Aorta (tissue), 5 donors: Measurements from ENCODE around the gene SWSAP1. TPM values are rescaled to one million over a fixed set of nuclear protein-coding genes. Genes with fewer than 3 reads are reported as not detected.
"Not testable (repeated sequence)": the region's sequence is repeated elsewhere in the genome, so short reads cannot be mapped to it uniquely, and the experiment has no call there.

ENCODE experiments used
- ATAC-seq: fragments of 200-7000 bp; cut with Tn5 transposase; one replicate; pipeline ENCODE4 v1.9.1; 2022; ENCODE audit warnings: moderate library complexity; ENCODE audit not compliant: low FRiP score
- DNase-seq, 2 donors: peaks; one replicate each; pipeline ENCODE4 v3.0.0-alpha.2; 2020
- H3K27ac ChIP-seq, 2 donors: one replicate each; pipeline ENCODE4 v1.5.1; 2013; ENCODE audit warnings: low read length in 2 of 2, mild to moderate bottlenecking in 2 of 2, moderate library complexity in 2 of 2, control low read depth in 1 of 2, inconsistent platforms in 1 of 2, low read depth in 1 of 2
- H3K27me3 ChIP-seq, 2 donors: one replicate each; pipeline ENCODE4 v1.6.1; 2013; ENCODE audit warnings: control low read depth in 1 of 2, low read length in 1 of 2, mild to moderate bottlenecking in 1 of 2, moderate library complexity in 1 of 2; ENCODE audit not compliant: insufficient read depth in 2 of 2, control insufficient read depth in 1 of 2
- H3K36me3 ChIP-seq, 2 donors: one replicate each; pipeline ENCODE4 v1.6.1; 2013; ENCODE audit warnings: control low read depth in 1 of 2, low read length in 1 of 2, mild to moderate bottlenecking in 1 of 2; ENCODE audit not compliant: insufficient read depth in 2 of 2, control insufficient read depth in 1 of 2
- H3K4me1 ChIP-seq, 2 donors: one replicate each; pipeline ENCODE4 v1.6.1; 2013; ENCODE audit warnings: low read length in 2 of 2, control low read depth in 1 of 2, mild to moderate bottlenecking in 1 of 2, moderate library complexity in 1 of 2; ENCODE audit not compliant: insufficient read depth in 2 of 2, control insufficient read depth in 1 of 2
- H3K4me3 ChIP-seq, 2 donors: one replicate each; pipeline ENCODE4 v1.5.1; 2013; ENCODE audit warnings: low read length in 2 of 2, control low read depth in 1 of 2, mild to moderate bottlenecking in 1 of 2
- H3K9me3 ChIP-seq: one replicate; pipeline ENCODE4 v1.6.1; 2013; ENCODE audit warnings: mild to moderate bottlenecking, low read length; ENCODE audit not compliant: control insufficient read depth
- WGBS, 2 donors: extraction: QIAGEN DNeasy Blood & Tissue Kit; methylation state at CpG; one replicate each; pipeline ENCODE4 v1.1.7; 2013; 5-methylcytosine and 5-hydroxymethylcytosine counted together
- intact Hi-C, 2 donors: fragments of 100-400 bp; cut with DNase I; formaldehyde crosslinking; loops; one replicate each; pipeline versions ENCODE4 v1.14.2 to v1.15.0; 2022
- long read RNA-seq, 2 donors: library from polyadenylated mRNA; unstranded; transcript quantifications; one replicate each; pipeline ENCODE4 v2.0.0, GENCODE V29; 2020 to 2021
- polyA plus RNA-seq, 2 donors: library from polyadenylated mRNA; stranded (reverse); fragments of 200-250 nt; gene quantifications; one replicate each; pipeline ENCODE4 v1.2.3, GENCODE V29; 2013
- total RNA-seq, 2 donors: library from RNA; stranded (reverse); fragmentation: NEBNext Ultra II Directional; extraction: Animal tissue kit (Norgen Biotek cat#: 25700); gene quantifications; one replicate each; pipeline ENCODE4 v1.2.1, GENCODE V29; 2021
- donor health status: healthy with polysubstance abuse.
- donor health status: Bipolar disorder and iron deficiency.
- donor health status: DM: no; HTN: no; CAD: no.
- donor health status: DM: no; HTN: no; CAD: no.
- donor health status: DM: yes; HTN: yes; CAD: no.

Gene SWSAP1
- total RNA-seq (1 to 10 TPM; 1.5 to 1.7 TPM), polyA plus RNA-seq (1 to 10 TPM in 1 of 2 donors, under 1 TPM in 1; 0.50 to 5.7 TPM)
- long read RNA-seq, donor 1, partial matches to known transcripts = 0 of 3 reads
- long read RNA-seq, donor 1, other reads (novel, unspliced or antisense) = 3 of 3 reads
- long read RNA-seq, donor 2, partial matches to known transcripts = 1 of 1 reads
- long read RNA-seq, donor 2, other reads (novel, unspliced or antisense) = 0 of 1 reads

- ATAC-seq (peak; percentile 98), DNase-seq (peak; percentile 99)
- Histone ChIP-seq H3K36me3 (no peaks in the 10 kb centered on the region), H3K4me1 (peaks cover 2 to 4% of the 10 kb centered on the region in 2 donors), H3K27ac (peak within 1 kb of the TSS; percentile 72 to 88), H3K4me3 (peak within 1 kb of the TSS in 1 of 2 donors; percentile 55), H3K9me3 (no peaks in the 10 kb centered on the region), H3K27me3 (no peaks in the 10 kb centered on the region)
- WGBS, 2 donors = 0% methylated on average over 44 of the region's 44 CpGs
- intact Hi-C loops = loop anchor here (5.0 kb wide), 2 partner anchors 37 to 82 kb away; partner anchors contain the start of gene RAB3D (in 1 of the 2)
These were observed at the start of gene SWSAP1 for GRCh38 chr19:11374433-11375142. Gene SWSAP1, plus strand, starts transcription at chr19:11374666. Its CDS starts 15 bp downstream, at chr19:11374681.

GRCh38 chr19:11324748-11325389, 49.6 kb upstream of the SWSAP1 start:
- Histone ChIP-seq H3K4me3 (no peak overlapping the region), H3K27me3 (no peaks in the 10 kb centered on the region), H3K9me3 (no peaks in the 10 kb centered on the region), H3K4me1 (no peaks in the 10 kb centered on the region), H3K27ac (no peak overlapping the region), H3K36me3 (no peaks in the 10 kb centered on the region)
- intact Hi-C loops = no loop called here
- 70 to 73% methylated on average over 17 of the region's 17 CpGs for WGBS, 2 donors
- ATAC-seq (no peak), DNase-seq (no peak)

GRCh38 chr19:11325544-11325943, 48.9 kb upstream of the SWSAP1 start:
- Histone ChIP-seq H3K4me3 (no peak overlapping the region), H3K36me3 (no peaks in the 10 kb centered on the region), H3K27ac (no peak overlapping the region), H3K9me3 (no peaks in the 10 kb centered on the region), H3K4me1 (no peaks in the 10 kb centered on the region), H3K27me3 (no peaks in the 10 kb centered on the region)
- 89 to 97% methylated on average over 7 of the region's 7 CpGs for WGBS, 2 donors
- ATAC-seq = no peak
- intact Hi-C loops = no loop called here
- no peak for DNase-seq

GRCh38 chr19:11330127-11330526, 44.3 kb upstream of the SWSAP1 start:
- Histone ChIP-seq H3K27me3 (no peaks in the 10 kb centered on the region), H3K9me3 (no peaks in the 10 kb centered on the region), H3K4me3 (no peak overlapping the region), H3K27ac (no peak overlapping the region), H3K4me1 (no peaks in the 10 kb centered on the region), H3K36me3 (peaks cover 0 to 2% of the 10 kb centered on the region in 2 donors)
- intact Hi-C loops = no loop called here
- no peak for ATAC-seq
- WGBS, 2 donors = 73 to 81% methylated on average over 4 of the region's 4 CpGs
- no peak for DNase-seq

GRCh38 chr19:11331502-11331901, 43.0 kb upstream of the SWSAP1 start:
- Histone ChIP-seq H3K36me3 (peaks cover 0 to 6% of the 10 kb centered on the region in 2 donors), H3K4me1 (no peaks in the 10 kb centered on the region), H3K27ac (no peak overlapping the region), H3K9me3 (no peaks in the 10 kb centered on the region), H3K4me3 (no peak overlapping the region), H3K27me3 (no peaks in the 10 kb centered on the region)
- DNase-seq (no peak), ATAC-seq (no peak)
- intact Hi-C loops = no loop called here
- 87 to 90% methylated on average over 4 of the region's 4 CpGs for WGBS, 2 donors

- peaks cover 0 to 6% of the 10 kb centered on the region in 2 donors for H3K36me3 ChIP-seq
- intact Hi-C loops = no loop called here
- no peak overlapping the region for H3K4me3 ChIP-seq
- H3K4me1 ChIP-seq = no peaks in the 10 kb centered on the region
- WGBS, 2 donors = 95 to 98% methylated on average over 5 of the region's 5 CpGs
- H3K9me3 ChIP-seq = no peaks in the 10 kb centered on the region
- DNase-seq = no peak
- H3K27ac ChIP-seq = no peak overlapping the region
- ATAC-seq = no peak
- no peaks in the 10 kb centered on the region for H3K27me3 ChIP-seq
These were observed 41.6 kb upstream of the SWSAP1 start for GRCh38 chr19:11332822-11333221.

- H3K4me3 ChIP-seq, ATAC-seq, H3K36me3 ChIP-seq, H3K27ac ChIP-seq, H3K4me1 ChIP-seq, DNase-seq, intact Hi-C loops, H3K9me3 ChIP-seq, H3K27me3 ChIP-seq: not testable (repeated sequence)
- WGBS, 2 donors = 80 to 83% methylated on average over 9 of the region's 9 CpGs
These were observed 40.6 kb upstream of the SWSAP1 start for GRCh38 chr19:11333838-11334237.

- peaks cover 0 to 6% of the 10 kb centered on the region in 2 donors for H3K36me3 ChIP-seq
- no peak for DNase-seq
- no peak for ATAC-seq
- WGBS, 2 donors = 91 to 92% methylated on average over 17 of the region's 17 CpGs
- H3K27ac ChIP-seq = no peak overlapping the region
- H3K4me1 ChIP-seq = no peaks in the 10 kb centered on the region
- H3K4me3 ChIP-seq = no peak overlapping the region
- no peaks in the 10 kb centered on the region for H3K9me3 ChIP-seq
- no peaks in the 10 kb centered on the region for H3K27me3 ChIP-seq
- intact Hi-C loops = loop anchor here in 1 of 2 donors (5.0 kb wide), 2 partner anchors 38 to 42 kb away; partner anchors contain the start of gene TSPAN16
These were observed 38.9 kb upstream of the SWSAP1 start for GRCh38 chr19:11335449-11336146.
